SU-DHL-6 (cell line): ENCODE measurements around the gene SPEN.
A peak's percentile ranks its signal among the peaks of the same experiment; 100 is the strongest.

Source experiments
- H2AFZ ChIP-seq: fragments of 200-600 bp; sonication (generic); 2 replicates; pipeline ENCODE4 v1.6.1; 2014; ENCODE audit warnings: low read depth, mild to moderate bottlenecking, moderate library complexity, mixed read lengths, antibody characterized with exemption, low read length; ENCODE audit not compliant: severe bottlenecking
- H3F3A ChIP-seq: fragments of 200-600 bp; shearing (Covaris generic); 2 replicates; pipeline ENCODE4 v1.6.0; 2016; ENCODE audit warnings: antibody characterized with exemption, mild to moderate bottlenecking; ENCODE audit not compliant: insufficient read depth
- H3K27ac ChIP-seq: fragments of 200-600 bp; sonication (generic); 2 replicates; pipeline ENCODE4 v1.5.1; 2016; ENCODE audit warnings: low read depth, mild to moderate bottlenecking, low read length, moderate library complexity, mixed read lengths
- H3K27me3 ChIP-seq: fragments of 200-600 bp; sonication (generic), shearing (Covaris generic); 2 replicates; pipeline ENCODE4 v1.6.0; 2014; ENCODE audit warnings: mild to moderate bottlenecking, low read length
- H3K36me3 ChIP-seq: fragments of 200-600 bp; sonication (generic); 2 replicates; pipeline ENCODE4 v1.6.1; 2014; ENCODE audit warnings: mild to moderate bottlenecking, low read length, mixed read lengths
- H3K4me2 ChIP-seq: fragments of 300-600, 200-600 bp; shearing (Covaris generic), sonication (generic); 2 replicates; pipeline ENCODE4 v1.6.0; 2014; ENCODE audit warnings: low read length, low read depth, mild to moderate bottlenecking; ENCODE audit not compliant: poor library complexity, severe bottlenecking
- H3K4me3 ChIP-seq: fragments of 200-600 bp; sonication (generic); 2 replicates; pipeline ENCODE4 v1.5.1; 2014; ENCODE audit warnings: antibody characterized with exemption, low read length, mild to moderate bottlenecking, mixed read lengths; ENCODE audit not compliant: insufficient read depth, poor library complexity, severe bottlenecking
- H3K79me2 ChIP-seq: fragments of 200-600 bp; sonication (generic); 2 replicates; pipeline ENCODE4 v1.6.1; 2014; ENCODE audit warnings: mild to moderate bottlenecking, low read length, moderate library complexity; ENCODE audit not compliant: insufficient read depth
- H3K9ac ChIP-seq: fragments of 200-600 bp; sonication (generic); 2 replicates; pipeline ENCODE4 v1.7.0; 2014; ENCODE audit warnings: mild to moderate bottlenecking, low read length
- H3K9me2 ChIP-seq: fragments of 200-600 bp; sonication (generic); replicated peaks from 2 replicates; pipeline ENCODE4 v1.6.1; 2014; ENCODE audit warnings: low read length; ENCODE audit not compliant: insufficient read depth
- H3K9me3 ChIP-seq: fragments of 200-600 bp; sonication (generic); 2 replicates; pipeline ENCODE4 v1.6.1; 2014; ENCODE audit warnings: low read length, mixed read lengths; ENCODE audit not compliant: insufficient read depth
- H4K20me1 ChIP-seq: fragments of 200-600 bp; sonication (generic); 2 replicates; pipeline ENCODE4 v1.6.1; 2014; ENCODE audit warnings: low read depth, mild to moderate bottlenecking, antibody characterized with exemption, low read length, moderate library complexity, mixed read lengths
- EZH2phosphoT487 ChIP-seq: fragments of 200-600 bp; sonication (generic), shearing (Covaris generic); conservative IDR thresholded peaks from 2 replicates; pipeline ENCODE4 v1.6.1; 2018; ENCODE audit warnings: mild to moderate bottlenecking, antibody characterized with exemption, low read length, moderate library complexity, mixed read lengths
- TF ChIP-seq, protein P1 (sequence below): fragments of 200-600 bp; sonication (generic); IDR thresholded peaks from one replicate; pipeline ENCODE4 v1.5.1; 2017; ENCODE audit warnings: antibody characterized with exemption, mild to moderate bottlenecking, low read length, moderate library complexity; ENCODE audit not compliant: insufficient read depth, poor library complexity, severe bottlenecking

SPEN gene

DNA sequence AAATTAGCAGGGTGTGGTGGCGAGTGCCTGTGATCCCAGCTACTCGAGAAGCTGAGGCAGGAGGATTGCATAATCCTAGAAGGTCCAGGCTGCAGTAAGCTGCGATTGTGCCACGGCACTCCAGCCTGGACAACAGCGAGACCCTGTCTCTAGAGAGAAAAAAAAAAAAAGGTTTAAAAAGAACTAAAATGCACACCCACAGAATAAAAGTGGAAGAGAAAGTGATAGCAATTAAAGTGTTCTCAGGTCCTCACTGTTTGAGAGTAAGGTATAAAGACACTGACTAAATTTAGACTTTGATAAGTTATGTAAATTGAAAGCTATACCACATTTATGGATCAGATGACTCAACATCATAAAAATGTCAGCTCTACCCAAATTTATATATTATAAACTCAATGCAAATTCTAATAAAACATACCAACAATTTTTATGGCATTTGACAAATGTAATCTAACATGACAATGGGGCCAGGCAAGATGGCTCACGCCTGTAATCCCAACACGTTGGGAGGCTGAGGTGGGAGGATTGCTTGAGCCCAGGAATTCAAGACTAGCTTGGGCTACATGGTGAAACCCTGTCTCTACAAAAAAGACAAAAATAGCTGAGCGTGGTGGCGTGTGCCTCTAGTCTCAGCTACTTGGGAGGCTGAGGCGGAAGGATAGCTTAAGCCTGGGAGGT, 116.6 kb downstream of the SPEN start:
- Histone ChIP-seq H3K4me3 (no peak overlapping the region), H3K9me3 (no peaks in the 10 kb centered on the region), H3K36me3 (no peaks in the 10 kb centered on the region), H3K27me3 (no peaks in the 10 kb centered on the region), H4K20me1 (no peaks in the 10 kb centered on the region; the same call in 1 of the 2 replicates), H2AFZ (no peak overlapping the region), H3K9me2 (no peaks in the 10 kb centered on the region), H3K4me2 (peak overlapping the region; percentile 8), H3K9ac (no peak overlapping the region), H3K79me2 (peaks cover 91% of the 10 kb centered on the region), H3F3A (peaks cover 16% of the 10 kb centered on the region), H3K27ac (peak overlapping the region; percentile 13; the same call in 1 of the 2 replicates)
- TF ChIP-seq, protein P1, sequence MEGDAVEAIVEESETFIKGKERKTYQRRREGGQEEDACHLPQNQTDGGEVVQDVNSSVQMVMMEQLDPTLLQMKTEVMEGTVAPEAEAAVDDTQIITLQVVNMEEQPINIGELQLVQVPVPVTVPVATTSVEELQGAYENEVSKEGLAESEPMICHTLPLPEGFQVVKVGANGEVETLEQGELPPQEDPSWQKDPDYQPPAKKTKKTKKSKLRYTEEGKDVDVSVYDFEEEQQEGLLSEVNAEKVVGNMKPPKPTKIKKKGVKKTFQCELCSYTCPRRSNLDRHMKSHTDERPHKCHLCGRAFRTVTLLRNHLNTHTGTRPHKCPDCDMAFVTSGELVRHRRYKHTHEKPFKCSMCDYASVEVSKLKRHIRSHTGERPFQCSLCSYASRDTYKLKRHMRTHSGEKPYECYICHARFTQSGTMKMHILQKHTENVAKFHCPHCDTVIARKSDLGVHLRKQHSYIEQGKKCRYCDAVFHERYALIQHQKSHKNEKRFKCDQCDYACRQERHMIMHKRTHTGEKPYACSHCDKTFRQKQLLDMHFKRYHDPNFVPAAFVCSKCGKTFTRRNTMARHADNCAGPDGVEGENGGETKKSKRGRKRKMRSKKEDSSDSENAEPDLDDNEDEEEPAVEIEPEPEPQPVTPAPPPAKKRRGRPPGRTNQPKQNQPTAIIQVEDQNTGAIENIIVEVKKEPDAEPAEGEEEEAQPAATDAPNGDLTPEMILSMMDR: no peak
- TF ChIP-seq EZH2phosphoT487: no peak

DNA sequence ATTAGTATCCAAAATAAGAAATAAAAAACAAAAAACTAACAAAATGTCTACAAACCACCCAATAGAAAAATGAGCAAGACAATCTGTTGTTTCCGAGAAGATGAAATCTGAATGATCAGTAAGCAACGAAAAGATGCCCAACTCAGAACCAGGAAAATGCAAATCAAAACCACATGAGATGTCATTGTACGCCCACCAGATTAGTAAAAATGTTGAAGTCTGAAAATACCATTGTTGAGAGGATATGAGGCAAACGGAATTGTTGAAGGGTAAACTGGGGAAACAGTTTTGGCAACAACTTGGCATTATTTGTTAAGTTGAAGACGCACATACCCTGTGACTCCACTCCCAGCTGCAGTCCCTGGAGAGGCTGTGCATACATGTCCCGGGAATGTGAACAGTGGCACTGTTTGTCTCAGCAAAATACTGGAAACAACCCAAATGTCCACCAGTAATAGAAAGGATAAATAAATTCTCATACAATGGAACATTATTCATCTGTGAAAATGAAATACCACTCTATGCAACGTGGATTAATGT, 117.8 kb downstream of the SPEN start:
- H3K4me2 ChIP-seq: peak overlapping the region; percentile 52
- TF ChIP-seq EZH2phosphoT487: no peak
- H3K4me3 ChIP-seq: peak overlapping the region; percentile 10
- no peaks in the 10 kb centered on the region for H3K27me3 ChIP-seq
- no peak overlapping the region for H2AFZ ChIP-seq
- peak overlapping the region; percentile 61 for H3K27ac ChIP-seq
- H3K9ac ChIP-seq: peak overlapping the region; percentile 36; the same call in 1 of the 2 replicates
- no peaks in the 10 kb centered on the region for H4K20me1 ChIP-seq
- H3K9me3 ChIP-seq: no peaks in the 10 kb centered on the region
- peaks cover 8% of the 10 kb centered on the region for H3K36me3 ChIP-seq
- peaks cover 16% of the 10 kb centered on the region for H3F3A ChIP-seq
- H3K9me2 ChIP-seq: no peaks in the 10 kb centered on the region
- peaks cover 93% of the 10 kb centered on the region for H3K79me2 ChIP-seq

DNA sequence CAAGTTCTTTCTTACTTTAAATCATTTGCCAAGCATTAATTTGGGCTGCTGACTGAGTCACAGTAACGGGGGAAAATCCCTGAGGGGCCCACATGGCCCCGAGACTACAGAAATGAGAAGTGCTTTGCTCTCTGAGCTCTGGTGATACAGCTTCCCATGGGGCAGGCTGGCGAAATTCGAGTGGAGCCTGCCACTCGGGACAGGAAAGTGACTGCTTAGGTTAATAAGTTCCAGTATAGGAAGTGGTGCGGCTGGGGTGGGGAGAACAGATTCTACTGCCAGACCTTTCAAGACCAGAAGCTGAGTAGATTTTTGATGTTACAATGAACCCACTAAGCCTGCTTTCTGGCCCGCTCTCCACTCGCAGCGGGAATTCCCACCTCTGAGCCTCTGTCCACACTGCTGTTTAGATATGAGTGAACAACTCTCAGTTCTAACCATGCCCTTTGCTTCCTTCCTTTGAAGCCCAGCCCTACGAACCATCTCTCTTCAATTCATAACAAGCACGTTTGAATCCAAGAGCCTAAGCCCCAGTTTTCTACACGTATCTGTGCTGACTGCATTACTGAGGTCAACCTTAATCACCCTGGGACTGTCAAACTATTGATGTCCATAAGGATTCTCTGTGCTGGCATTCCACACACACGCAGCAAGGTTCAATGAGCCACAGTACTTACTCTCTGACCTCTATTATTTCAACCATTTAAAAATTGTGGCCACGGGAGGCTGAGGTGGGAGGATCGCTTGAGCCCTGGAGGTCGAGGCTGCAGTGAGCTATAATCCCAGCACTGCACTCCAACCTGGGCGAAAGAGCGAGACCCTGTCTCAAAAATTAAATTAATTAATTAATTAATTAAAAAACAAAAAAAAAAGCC, 118.8 kb downstream of the SPEN start:
- Histone ChIP-seq H4K20me1 (no peaks in the 10 kb centered on the region), H3K9me3 (no peaks in the 10 kb centered on the region), H2AFZ (no peak overlapping the region), H3K36me3 (peaks cover 8% of the 10 kb centered on the region), H3F3A (peaks cover 16% of the 10 kb centered on the region), H3K4me3 (peak overlapping the region; percentile 8), H3K27ac (peak overlapping the region; percentile 61), H3K27me3 (no peaks in the 10 kb centered on the region), H3K79me2 (peaks cover 83% of the 10 kb centered on the region), H3K9me2 (no peaks in the 10 kb centered on the region), H3K9ac (peak overlapping the region; percentile 36), H3K4me2 (peak overlapping the region; percentile 52)
- no peak for TF ChIP-seq EZH2phosphoT487
- TF ChIP-seq, protein P1: no peak
